ENCODE data around the gene DOCK6.
"Not testable (repeated sequence)": the region's sequence is repeated elsewhere in the genome, so short reads cannot be mapped to it uniquely, and the experiment has no call there.

The DOCK6 gene

DNA sequence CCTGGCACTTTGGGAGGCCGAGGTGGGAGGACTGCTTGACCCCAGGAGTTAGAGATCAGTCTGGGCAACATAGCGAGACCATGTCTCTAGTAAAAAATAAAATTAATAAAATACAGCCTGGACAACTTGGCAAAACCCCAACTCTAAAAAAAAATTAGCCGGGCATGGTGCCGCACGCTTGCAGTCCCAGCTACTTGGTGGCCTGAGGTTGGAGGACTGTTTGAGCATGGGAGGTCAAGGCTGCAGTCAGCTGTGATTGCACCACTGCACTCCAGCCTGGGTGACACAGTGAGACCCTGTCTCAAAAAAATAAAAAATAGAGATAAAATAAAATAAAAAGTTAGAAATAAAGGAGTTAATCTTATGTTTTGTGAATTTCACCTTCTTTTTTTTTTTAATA, 91.2 kb downstream of the DOCK6 start:
- Histone ChIP-seq H3K4me3 (ENCODE audit: low read depth in 1 of 5, low read length in 5 of 5) (no peak overlapping the region), H3K27ac (ENCODE audit: low read depth, low read length) (peak overlapping the region; percentile 41), H3K4me1 (ENCODE audit: control insufficient read depth in 5 of 5, insufficient read depth in 5 of 5, low read length in 5 of 5) (peaks cover 7 to 29% (median 21%) of the 10 kb centered on the region in 5 donors), H3K27me3 (ENCODE audit: control insufficient read depth in 5 of 5, insufficient read depth in 4 of 5, low read length in 5 of 5) (no peaks in the 10 kb centered on the region), H3K36me3 (ENCODE audit: control insufficient read depth in 5 of 5, insufficient read depth in 5 of 5, low read length in 5 of 5) (peaks cover 0 to 84% (median 71%) of the 10 kb centered on the region in 5 donors), H3K9ac (ENCODE audit: low read length in 5 of 5) (no peak overlapping the region), H3K9me3 (ENCODE audit: control insufficient read depth in 5 of 5, low read length in 5 of 5) (no peaks in the 10 kb centered on the region)

DNA sequence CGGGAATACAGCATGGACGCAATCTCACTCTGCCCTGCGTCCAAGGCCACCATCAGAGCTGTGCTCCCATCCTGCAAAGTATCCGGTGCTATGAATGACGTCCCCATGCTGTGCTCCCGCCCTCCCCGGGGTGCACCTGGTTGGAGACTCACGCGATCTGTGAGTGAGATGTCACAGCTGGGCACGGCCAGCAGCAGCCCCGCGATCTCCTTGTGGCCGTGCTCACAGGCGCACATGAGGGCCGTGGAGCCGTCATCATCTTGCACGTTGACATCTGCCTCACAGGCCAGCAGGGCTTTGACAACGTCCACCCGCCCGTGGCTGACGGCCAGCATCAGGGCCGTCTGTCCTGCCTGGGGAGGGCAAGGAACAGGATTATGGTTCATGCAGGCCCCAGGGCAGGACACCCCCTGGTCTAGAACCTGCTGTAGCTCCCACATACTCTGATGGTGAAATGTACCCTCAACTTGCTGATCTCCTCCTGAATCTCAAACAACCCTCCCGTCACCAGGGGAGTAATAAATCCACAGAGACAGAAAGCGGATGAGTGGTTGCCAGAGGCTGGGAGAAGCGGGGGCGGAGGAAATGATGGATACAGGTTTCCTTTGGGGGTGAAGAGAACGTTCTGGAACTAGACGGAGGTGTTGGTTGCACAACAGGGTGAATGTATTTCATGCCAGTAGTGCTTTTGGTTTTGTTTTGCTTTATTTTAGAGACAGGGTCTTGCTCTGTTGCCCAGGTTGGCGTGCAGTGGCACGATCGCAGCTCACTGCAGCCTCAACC, 92.2 kb downstream of the DOCK6 start:
- Histone ChIP-seq H3K4me3 (ENCODE audit: low read depth in 1 of 5, low read length in 5 of 5) (no peak overlapping the region), H3K4me1 (ENCODE audit: control insufficient read depth in 5 of 5, insufficient read depth in 5 of 5, low read length in 5 of 5) (peaks cover 12 to 39% (median 32%) of the 10 kb centered on the region in 5 donors), H3K27me3 (ENCODE audit: control insufficient read depth in 5 of 5, insufficient read depth in 4 of 5, low read length in 5 of 5) (no peaks in the 10 kb centered on the region), H3K27ac (ENCODE audit: low read depth, low read length) (peak overlapping the region; percentile 41), H3K9me3 (ENCODE audit: control insufficient read depth in 5 of 5, low read length in 5 of 5) (no peaks in the 10 kb centered on the region), H3K36me3 (ENCODE audit: control insufficient read depth in 5 of 5, insufficient read depth in 5 of 5, low read length in 5 of 5) (peaks cover 0 to 77% (median 69%) of the 10 kb centered on the region in 5 donors), H3K9ac (ENCODE audit: low read length in 5 of 5) (peak overlapping the region in 1 of 5 donors; percentile 20)

DNA sequence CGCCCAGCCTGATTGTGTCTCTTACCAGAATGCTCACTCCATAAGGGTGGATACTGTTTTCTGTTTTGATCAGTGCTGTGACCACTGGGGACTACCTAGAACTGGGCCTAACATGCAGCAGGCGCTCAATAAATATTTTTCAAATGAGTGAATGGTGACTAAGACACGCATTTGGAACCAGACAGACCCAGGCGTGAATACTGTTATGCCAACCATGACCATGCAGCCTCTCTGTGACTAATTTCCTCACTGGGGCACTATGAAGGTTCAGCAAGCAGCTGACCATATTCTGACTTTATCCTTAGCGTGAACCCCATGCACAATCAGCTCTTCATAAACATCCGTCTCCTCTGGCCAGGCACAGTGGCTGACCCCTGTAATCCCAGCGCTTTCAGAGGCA, 93.8 kb downstream of the DOCK6 start:
- H3K4me3 ChIP-seq (ENCODE audit: low read depth in 1 of 5, low read length in 5 of 5), result no peak overlapping the region
- H3K9me3 ChIP-seq (ENCODE audit: control insufficient read depth in 5 of 5, low read length in 5 of 5), result no peaks in the 10 kb centered on the region
- H3K36me3 ChIP-seq (ENCODE audit: control insufficient read depth in 5 of 5, insufficient read depth in 5 of 5, low read length in 5 of 5), result peaks cover 0 to 66% (median 55%) of the 10 kb centered on the region in 5 donors
- no peak overlapping the region for H3K9ac ChIP-seq (ENCODE audit: low read length in 5 of 5)
- H3K27ac ChIP-seq (ENCODE audit: low read depth, low read length), result peak overlapping the region; percentile 37
- no peaks in the 10 kb centered on the region for H3K27me3 ChIP-seq (ENCODE audit: control insufficient read depth in 5 of 5, insufficient read depth in 4 of 5, low read length in 5 of 5)
- peaks cover 19 to 51% (median 41%) of the 10 kb centered on the region in 5 donors for H3K4me1 ChIP-seq (ENCODE audit: control insufficient read depth in 5 of 5, insufficient read depth in 5 of 5, low read length in 5 of 5)

DNA sequence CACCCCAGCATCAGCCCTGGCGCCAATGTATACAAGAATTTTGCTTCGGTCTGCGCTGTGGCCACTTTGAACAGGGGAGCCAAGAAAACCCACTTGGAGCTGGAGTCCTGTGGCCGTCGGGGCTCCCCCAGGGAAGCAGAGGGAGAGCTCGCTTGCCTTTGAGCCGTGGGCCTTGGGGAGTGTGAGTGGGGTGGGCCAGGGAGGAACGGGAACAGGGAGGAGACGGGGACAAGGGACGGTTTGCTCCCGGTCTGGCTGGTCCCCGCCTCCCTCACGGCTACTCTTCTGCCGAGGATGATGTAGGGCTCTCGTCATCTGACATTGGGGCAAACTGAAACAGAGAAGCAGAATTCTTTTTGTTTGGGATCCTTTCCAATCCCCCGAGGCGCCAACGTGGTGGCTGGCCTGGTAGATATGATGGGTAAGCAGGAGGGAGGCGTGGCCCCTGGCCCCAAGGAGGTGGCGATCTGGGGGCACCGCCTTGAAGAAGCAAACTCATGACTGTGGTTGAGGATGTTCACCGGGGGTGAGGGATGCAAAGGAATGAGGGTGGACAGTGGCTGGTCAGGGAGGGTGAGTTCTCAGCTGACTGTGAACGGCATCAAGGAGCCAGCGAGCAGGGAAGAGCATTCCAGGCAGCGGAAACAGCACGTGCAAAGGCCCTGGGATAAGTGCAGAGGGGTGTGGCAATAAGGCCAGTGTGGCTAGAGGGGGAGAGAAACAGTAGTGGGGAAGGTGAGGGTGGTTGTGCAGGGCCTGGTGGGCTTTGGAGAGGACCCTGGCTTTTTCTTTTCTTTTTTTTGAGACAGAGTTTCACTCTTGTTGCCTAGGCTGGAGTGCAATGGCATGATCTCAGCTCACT, 95.8 kb downstream of the DOCK6 start:
- Histone ChIP-seq H3K27me3 (ENCODE audit: control insufficient read depth in 5 of 5, insufficient read depth in 4 of 5, low read length in 5 of 5) (no peaks in the 10 kb centered on the region), H3K4me3 (ENCODE audit: low read depth in 1 of 5, low read length in 5 of 5) (peak overlapping the region in 1 of 5 donors; percentile 6), H3K4me1 (ENCODE audit: control insufficient read depth in 5 of 5, insufficient read depth in 5 of 5, low read length in 5 of 5) (peaks cover 16 to 43% (median 38%) of the 10 kb centered on the region in 5 donors), H3K36me3 (ENCODE audit: control insufficient read depth in 5 of 5, insufficient read depth in 5 of 5, low read length in 5 of 5) (peaks cover 0 to 53% (median 40%) of the 10 kb centered on the region in 5 donors), H3K9me3 (ENCODE audit: control insufficient read depth in 5 of 5, low read length in 5 of 5) (no peaks in the 10 kb centered on the region), H3K9ac (ENCODE audit: low read length in 5 of 5) (peak overlapping the region in 2 of 5 donors; percentile 24 to 59), H3K27ac (ENCODE audit: low read depth, low read length) (peak overlapping the region; percentile 94)

DNA sequence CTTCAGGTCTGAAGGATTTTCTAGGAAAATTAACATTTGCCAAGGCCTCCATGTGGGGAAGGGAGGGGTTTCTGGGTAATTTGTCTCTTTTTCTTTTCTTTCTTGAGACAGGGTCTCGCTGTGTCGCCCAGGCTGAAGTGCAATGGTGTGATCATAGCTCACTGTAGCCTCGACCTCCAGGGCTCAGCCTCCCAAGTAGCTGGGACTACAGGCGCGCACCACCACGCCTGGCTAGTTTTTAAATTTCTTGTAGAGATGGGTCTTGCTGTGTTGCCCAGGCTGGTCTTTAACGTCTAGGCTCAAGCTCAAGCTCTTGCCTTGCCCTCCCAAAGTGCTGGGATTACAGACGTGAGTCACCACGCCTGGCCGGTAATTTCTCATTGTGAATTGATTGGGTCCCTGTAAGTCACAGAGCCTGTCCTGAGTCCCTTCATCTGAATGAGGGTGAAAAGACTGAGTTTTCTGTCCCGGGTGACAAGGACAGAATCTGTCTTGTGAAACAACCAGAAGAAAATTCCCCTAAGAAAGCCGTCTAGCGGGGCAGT, 96.8 kb downstream of the DOCK6 start:
- H3K4me1 ChIP-seq (ENCODE audit: control insufficient read depth in 5 of 5, insufficient read depth in 5 of 5, low read length in 5 of 5), result peaks cover 16 to 37% (median 34%) of the 10 kb centered on the region in 5 donors
- H3K9ac ChIP-seq (ENCODE audit: low read length in 5 of 5), result peak overlapping the region in 3 of 5 donors; percentile 46 to 57 (median 52)
- peaks cover 0 to 45% (median 40%) of the 10 kb centered on the region in 5 donors for H3K36me3 ChIP-seq (ENCODE audit: control insufficient read depth in 5 of 5, insufficient read depth in 5 of 5, low read length in 5 of 5)
- H3K9me3 ChIP-seq (ENCODE audit: control insufficient read depth in 5 of 5, low read length in 5 of 5), result no peaks in the 10 kb centered on the region
- no peak overlapping the region for H3K4me3 ChIP-seq (ENCODE audit: low read depth in 1 of 5, low read length in 5 of 5)
- peak overlapping the region; percentile 94 for H3K27ac ChIP-seq (ENCODE audit: low read depth, low read length)
- H3K27me3 ChIP-seq (ENCODE audit: control insufficient read depth in 5 of 5, insufficient read depth in 4 of 5, low read length in 5 of 5), result no peaks in the 10 kb centered on the region

DNA sequence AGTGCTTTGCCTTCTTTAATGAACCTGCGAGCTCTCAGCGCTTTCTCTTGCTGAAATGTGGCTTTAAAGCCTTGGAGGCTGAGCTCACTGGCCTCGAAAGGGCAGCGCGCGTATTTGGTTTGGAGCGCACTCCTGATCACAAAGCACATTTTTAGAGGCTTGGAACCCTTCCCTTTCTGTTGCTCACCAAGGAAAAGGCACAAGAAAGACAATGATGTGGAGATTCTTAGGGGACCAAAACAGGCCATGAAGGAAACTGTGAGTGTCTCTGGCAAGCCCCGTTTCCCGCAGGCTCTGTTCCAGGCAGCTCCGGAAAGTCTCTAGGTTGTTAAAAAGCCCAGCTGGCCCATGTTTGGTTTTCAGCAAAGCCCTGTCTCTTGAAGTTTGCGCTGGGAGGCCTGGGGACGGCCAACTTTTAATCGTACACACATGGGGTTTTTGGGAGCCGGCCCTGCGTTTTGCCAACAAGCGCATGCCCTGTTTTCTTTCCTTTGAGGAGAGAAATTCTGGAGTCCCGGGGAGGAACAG, 97.4 kb downstream of the DOCK6 start:
- Histone ChIP-seq H3K4me1 (ENCODE audit: control insufficient read depth in 5 of 5, insufficient read depth in 5 of 5, low read length in 5 of 5) (peaks cover 17 to 37% (median 33%) of the 10 kb centered on the region in 5 donors), H3K4me3 (ENCODE audit: low read depth in 1 of 5, low read length in 5 of 5) (peak overlapping the region in 2 of 5 donors; percentile 23 to 50)

DNA sequence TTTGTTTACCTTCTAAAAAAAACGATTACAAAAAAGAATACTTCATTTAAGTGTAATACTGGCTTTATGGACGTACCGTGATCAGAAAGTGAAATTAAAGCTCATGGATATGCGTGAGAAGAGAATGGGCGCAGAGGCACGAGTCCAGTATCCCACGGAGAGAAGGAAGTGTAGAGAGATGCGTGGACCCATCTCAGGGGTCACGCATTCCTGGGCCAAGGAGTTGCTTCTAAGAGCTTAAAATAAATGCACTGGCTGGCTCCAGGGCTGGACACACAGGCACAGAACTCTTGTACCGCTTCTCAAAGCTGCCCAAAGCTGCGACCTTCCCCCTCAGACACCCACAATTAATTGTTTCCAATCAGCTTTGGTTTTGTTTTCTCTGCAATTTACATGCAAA, 98.0 kb downstream of the DOCK6 start:
- Histone ChIP-seq H3K9me3 (ENCODE audit: control insufficient read depth in 5 of 5, low read length in 5 of 5) (no peaks in the 10 kb centered on the region), H3K4me1 (ENCODE audit: control insufficient read depth in 5 of 5, insufficient read depth in 5 of 5, low read length in 5 of 5) (peaks cover 17 to 42% (median 36%) of the 10 kb centered on the region in 5 donors), H3K4me3 (ENCODE audit: low read depth in 1 of 5, low read length in 5 of 5) (peak overlapping the region in 2 of 5 donors; percentile 23 to 50), H3K9ac (ENCODE audit: low read length in 5 of 5) (peak overlapping the region in 1 of 5 donors; percentile 52), H3K36me3 (ENCODE audit: control insufficient read depth in 5 of 5, insufficient read depth in 5 of 5, low read length in 5 of 5) (peaks cover 0 to 32% (median 28%) of the 10 kb centered on the region in 5 donors), H3K27me3 (ENCODE audit: control insufficient read depth in 5 of 5, insufficient read depth in 4 of 5, low read length in 5 of 5) (no peaks in the 10 kb centered on the region), H3K27ac (ENCODE audit: low read depth, low read length) (peak overlapping the region; percentile 94)

More for the DNA sequence above, 97.4 kb downstream of the DOCK6 start:
- Histone ChIP-seq H3K36me3 (ENCODE audit: control insufficient read depth in 5 of 5, insufficient read depth in 5 of 5, low read length in 5 of 5) (peaks cover 0 to 39% (median 34%) of the 10 kb centered on the region in 5 donors), H3K27ac (ENCODE audit: low read depth, low read length) (peak overlapping the region; percentile 94), H3K27me3 (ENCODE audit: control insufficient read depth in 5 of 5, insufficient read depth in 4 of 5, low read length in 5 of 5) (no peaks in the 10 kb centered on the region), H3K9ac (ENCODE audit: low read length in 5 of 5) (peak overlapping the region in 4 of 5 donors; percentile 46 to 57 (median 53)), H3K9me3 (ENCODE audit: control insufficient read depth in 5 of 5, low read length in 5 of 5) (no peaks in the 10 kb centered on the region)

DNA sequence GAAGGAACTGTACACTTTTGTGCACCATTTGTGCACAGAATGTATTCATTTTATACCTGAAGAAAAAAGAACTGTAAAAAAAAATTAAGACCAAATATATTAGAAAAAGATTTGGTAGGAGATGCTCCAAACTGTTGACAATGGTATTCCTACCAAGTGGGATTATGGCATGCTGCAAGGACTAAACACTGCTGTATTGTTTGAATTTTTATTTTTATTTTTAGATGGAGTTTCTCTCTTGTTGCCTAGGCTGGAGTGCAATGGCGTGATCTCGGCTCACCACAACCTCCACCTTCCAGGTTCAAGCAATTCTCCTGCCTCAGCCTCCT, 101.9 kb downstream of the DOCK6 start:
- not testable (repeated sequence) for H3K27me3 ChIP-seq (ENCODE audit: control insufficient read depth in 5 of 5, insufficient read depth in 4 of 5, low read length in 5 of 5); H3K4me3 ChIP-seq (ENCODE audit: low read depth in 1 of 5, low read length in 5 of 5); H3K36me3 ChIP-seq (ENCODE audit: control insufficient read depth in 5 of 5, insufficient read depth in 5 of 5, low read length in 5 of 5); H3K9me3 ChIP-seq (ENCODE audit: control insufficient read depth in 5 of 5, low read length in 5 of 5); H3K9ac ChIP-seq (ENCODE audit: low read length in 5 of 5)
- H3K4me1 ChIP-seq (ENCODE audit: control insufficient read depth in 5 of 5, insufficient read depth in 5 of 5, low read length in 5 of 5), result peaks cover 8 to 47% (median 42%) of the 10 kb centered on the region in 5 donors
- H3K27ac ChIP-seq (ENCODE audit: low read depth, low read length), result peak overlapping the region; percentile 59

DNA sequence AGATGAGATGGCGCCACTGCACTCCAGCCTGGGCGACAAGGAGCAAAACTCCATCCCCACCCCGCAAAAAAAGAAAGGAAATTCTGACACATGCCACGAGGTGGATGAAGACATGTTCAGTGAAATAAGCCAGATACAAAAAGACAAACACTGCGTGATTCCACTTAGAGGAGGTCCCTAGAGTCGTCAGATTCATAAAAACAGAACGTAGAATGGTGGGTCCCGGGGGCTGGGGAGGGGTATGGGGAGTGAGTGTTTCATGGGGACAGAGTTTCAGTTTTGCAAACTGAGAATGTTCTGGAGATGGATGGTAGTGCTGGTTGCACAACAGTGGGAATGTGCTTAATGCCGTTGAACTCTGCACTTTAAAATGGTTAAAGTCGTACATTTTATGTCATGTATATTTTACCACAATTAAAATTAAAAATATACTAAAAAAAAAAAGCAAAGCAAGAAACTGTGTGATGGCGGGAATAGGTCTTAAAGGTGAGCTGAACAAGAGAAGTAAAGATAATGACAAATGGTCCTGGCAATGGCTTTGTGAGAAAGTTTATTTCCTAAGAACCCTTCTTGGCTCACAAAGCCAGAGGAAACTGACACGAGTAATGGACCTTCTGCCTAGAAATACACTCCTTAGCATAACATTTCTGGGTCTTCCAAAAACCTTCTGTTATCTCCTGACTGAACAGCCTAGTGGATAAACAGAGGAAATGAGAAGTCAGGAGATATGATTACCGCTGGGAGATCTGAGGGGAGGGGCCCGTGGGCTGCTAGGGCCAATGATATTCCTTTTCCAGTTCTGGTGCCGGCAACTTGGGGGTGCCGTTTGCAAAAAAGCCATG, 102.5 kb downstream of the DOCK6 start:
- Histone ChIP-seq H3K27me3 (ENCODE audit: control insufficient read depth in 5 of 5, insufficient read depth in 4 of 5, low read length in 5 of 5) (no peaks in the 10 kb centered on the region), H3K27ac (ENCODE audit: low read depth, low read length) (peak overlapping the region; percentile 59), H3K4me1 (ENCODE audit: control insufficient read depth in 5 of 5, insufficient read depth in 5 of 5, low read length in 5 of 5) (peaks cover 6 to 46% (median 42%) of the 10 kb centered on the region in 5 donors), H3K9me3 (ENCODE audit: control insufficient read depth in 5 of 5, low read length in 5 of 5) (no peaks in the 10 kb centered on the region), H3K36me3 (ENCODE audit: control insufficient read depth in 5 of 5, insufficient read depth in 5 of 5, low read length in 5 of 5) (peaks cover 0 to 5% (median 0%) of the 10 kb centered on the region in 5 donors), H3K9ac (ENCODE audit: low read length in 5 of 5) (no peak overlapping the region), H3K4me3 (ENCODE audit: low read depth in 1 of 5, low read length in 5 of 5) (no peak overlapping the region)

Data from subcutaneous abdominal adipose tissue (tissue), 5 donors.